Ovary (tissue), 9 donors: ENCODE data around the gene ASXL2. TPM values are rescaled to one million over a fixed set of nuclear protein-coding genes. Genes with fewer than 3 reads are reported as not detected.
"Not testable (repeated sequence)": the region's sequence is repeated elsewhere in the genome, so short reads cannot be mapped to it uniquely, and the experiment has no call there.

ENCODE experiments used
- DNase-seq, 5 donors: peaks; one replicate each; pipeline ENCODE4 v3.0.0-alpha.2; 2019 to 2020
- H3K27ac ChIP-seq, 2 donors: fragments of 200-600 bp; one replicate each; pipeline versions ENCODE4 v1.5.1 to v1.8.0; 2019 to 2022
- H3K27me3 ChIP-seq: fragments of 200-600 bp; one replicate; pipeline ENCODE4 v1.8.0; 2022
- H3K36me3 ChIP-seq: fragments of 200-600 bp; sonication (generic); one replicate; pipeline ENCODE4 v1.5.1; 2019
- H3K4me1 ChIP-seq: one replicate; pipeline ENCODE4 v1.8.1; 2013; ENCODE audit warnings: mild to moderate bottlenecking, moderate library complexity; ENCODE audit not compliant: insufficient read depth
- H3K4me3 ChIP-seq: fragments of 200-600 bp; sonication (generic); one replicate; pipeline ENCODE4 v1.5.1; 2017
- H3K9me3 ChIP-seq, 2 donors: fragments of 200-600 bp in 1 of 2; sonication (generic) in 1 of 2; one replicate each; pipeline versions ENCODE4 v1.5.1 to v1.8.1; 2013 to 2019; ENCODE audit warnings: mild to moderate bottlenecking in 1 of 2, moderate library complexity in 1 of 2
- CTCF ChIP-seq, 3 donors: fragments of 450-650 bp in 2 of 3; fragments of 200-600 bp in 1 of 3; IDR thresholded peaks; one replicate each; pipeline versions ENCODE4 v1.5.1 to v1.8.0; 2016 to 2022; ENCODE audit warnings: antibody characterized with exemption in 3 of 3, mild to moderate bottlenecking in 1 of 3
- EP300 ChIP-seq: sonication (generic); formaldehyde crosslinking; IDR thresholded peaks from one replicate; pipeline ENCODE4 v1.6.1; 2017; ENCODE audit warnings: antibody characterized with exemption
- POLR2A ChIP-seq: fragments of 450-650 bp; IDR thresholded peaks from one replicate; pipeline ENCODE4 v1.6.1; 2017; ENCODE audit warnings: antibody characterized with exemption, mild to moderate bottlenecking, moderate library complexity
- WGBS, 3 donors: extraction: QIAGEN DNeasy Blood & Tissue Kit in 1 of 3; methylation state at CpG; one replicate each; pipeline versions ENCODE4 v1.1.5 to v1.1.7; 2013 to 2017; 5-methylcytosine and 5-hydroxymethylcytosine counted together
- intact Hi-C, 4 donors: fragments of 100-400 bp; cut with DNase I; formaldehyde crosslinking; loops; one replicate each; pipeline versions ENCODE4 v1.11.0 to v1.15.1; 2022 to 2023
- polyA plus RNA-seq, 2 donors: library from polyadenylated mRNA; stranded (reverse); fragments of 200-250 nt in 1 of 2; fragments of 350-450 nt in 1 of 2; fragmentation: Illumina TruSeq in 1 of 2; extraction: RNeasy Lipid Tissue Mini Kit (QIAGEN cat#74804) in 1 of 2; gene quantifications; one replicate each; pipeline ENCODE4 v1.2.3, GENCODE V29; 2013 to 2014
- total RNA-seq, 7 donors: library from RNA; depleted of rRNA in 2 of 7; stranded (reverse); fragments of >200 nt in 2 of 7; fragmentation: NEBNext Ultra II Directional in 3 of 7; extraction: Animal tissue kit (Norgen Biotek cat#: 25700) in 3 of 7; gene quantifications; one replicate each; pipeline versions ENCODE4 v1.1.0 to v1.2.4, GENCODE V29; 2016 to 2023
- donor health status: DM: no; HTN: no; CAD: no; lungs with moderate emphysema.
- donor health status: DM: no; HTN: no; CAD: no.
- donor health status: Bipolar disorder and iron deficiency.
- donor health status: DM: yes; HTN: yes; CAD: no.
- donor health status: DM: no; HTN: no; CAD: no.
- donor health status: DM: yes; HTN: yes; CAD: no.

ASXL2 gene
- total and polyA plus RNA-seq, 9 donors = 3.0 to 25.0 (median 16.4) TPM

DNA sequence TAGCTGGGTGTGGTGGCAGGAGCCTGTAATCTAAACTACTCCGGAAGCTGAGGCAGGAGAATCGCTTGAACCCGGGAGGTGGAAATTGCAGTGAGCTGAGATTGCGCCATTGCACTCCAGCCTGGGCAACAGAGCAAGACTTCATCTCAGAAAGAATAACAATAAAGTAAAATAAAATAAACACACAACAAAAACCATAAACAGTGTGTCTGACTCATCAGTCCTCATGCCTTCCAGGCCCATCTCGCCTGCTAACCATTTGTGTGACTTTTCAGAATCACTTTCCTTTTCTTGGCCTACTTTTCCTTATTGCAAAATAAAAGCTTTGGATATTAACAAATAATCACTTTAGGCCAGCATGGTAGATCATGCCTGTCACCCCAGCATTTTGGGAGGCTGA is 42.0 kb upstream of the ASXL2 start:
- WGBS, 3 donors = 61 to 89% (median 65%) methylated on average over 5 of the region's 5 CpGs
- DNase-seq = no peak
- Histone ChIP-seq H3K27ac (no peak overlapping the region), H3K4me1 (no peaks in the 10 kb centered on the region), H3K4me3 (no peak overlapping the region), H3K27me3 (no peaks in the 10 kb centered on the region), H3K9me3 (no peaks in the 10 kb centered on the region), H3K36me3 (no peaks in the 10 kb centered on the region)
- intact Hi-C loops = no loop called here
- TF ChIP-seq EP300 (no peak), CTCF (IDR thresholded peaks at IDR 0.05) (no peak), POLR2A (no peak)

DNA sequence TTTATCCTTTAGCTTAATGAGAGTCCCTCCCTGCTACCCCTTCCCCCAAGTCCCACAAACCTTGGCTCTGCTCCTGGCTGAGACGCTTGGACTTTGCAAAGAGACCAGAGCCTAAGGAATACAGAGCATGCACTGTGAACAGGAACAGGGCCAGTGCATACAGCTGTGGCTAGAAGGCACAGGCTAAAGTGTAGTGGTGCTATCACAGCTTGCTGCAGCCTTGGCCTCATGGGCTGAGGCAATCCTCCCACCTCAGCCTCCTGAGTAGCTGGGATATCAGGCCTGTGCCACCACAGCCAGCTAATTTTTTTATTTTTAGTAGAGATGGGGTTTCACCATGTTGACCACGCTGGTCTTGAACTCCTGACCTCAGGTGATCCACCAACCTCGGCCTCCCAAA is 39.5 kb upstream of the ASXL2 start:
- TF ChIP-seq POLR2A (no peak), EP300 (no peak), CTCF (IDR thresholded peaks at IDR 0.05) (no peak)
- Histone ChIP-seq H3K4me1 (no peaks in the 10 kb centered on the region), H3K27me3 (no peaks in the 10 kb centered on the region), H3K27ac (no peak overlapping the region), H3K36me3 (no peaks in the 10 kb centered on the region), H3K9me3 (no peaks in the 10 kb centered on the region), H3K4me3 (no peak overlapping the region)
- 70 to 80% (median 71%) methylated on average over 3 of the region's 3 CpGs for WGBS, 3 donors
- intact Hi-C loops = no loop called here
- no peak for DNase-seq

DNA sequence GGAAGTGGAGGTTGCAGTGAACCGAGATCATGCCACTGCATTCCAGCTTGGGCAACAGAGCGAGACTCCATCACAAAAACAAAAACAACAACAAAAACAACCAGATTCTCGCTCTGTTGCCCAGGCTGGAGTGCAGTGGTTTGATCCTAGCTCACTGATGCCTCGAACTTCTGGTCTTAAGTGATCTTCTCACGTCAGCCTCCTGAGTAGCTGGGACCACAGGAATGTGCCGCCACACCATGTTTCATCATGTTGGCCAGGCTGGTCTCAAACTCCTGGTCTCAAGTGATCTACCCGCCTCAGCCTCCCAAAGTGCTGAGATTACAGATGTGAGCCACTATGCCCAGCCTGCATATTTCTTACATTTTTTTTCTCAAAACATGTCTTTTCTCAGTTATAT is 39.1 kb upstream of the ASXL2 start:
- H3K4me1 ChIP-seq, H3K27me3 ChIP-seq, intact Hi-C loops, H3K4me3 ChIP-seq, H3K36me3 ChIP-seq, H3K9me3 ChIP-seq, H3K27ac ChIP-seq, DNase-seq: not testable (repeated sequence)
- whole genome bisulfite sequencing, 3 donors = 78 to 79% (median 79%) methylated on average over 7 of the region's 7 CpGs

GRCh38 chr2:25915944-25916772 is 37.9 kb upstream of the ASXL2 start:
- intact Hi-C loops, H3K27me3 ChIP-seq, H3K27ac ChIP-seq, DNase-seq, H3K4me3 ChIP-seq, H3K36me3 ChIP-seq, H3K9me3 ChIP-seq, H3K4me1 ChIP-seq: not testable (repeated sequence)
- WGBS, 3 donors = 68 to 73% (median 73%) methylated on average over 16 of the region's 16 CpGs

GRCh38 chr2:25915411-25915810 is 37.1 kb upstream of the ASXL2 start:
- H3K27me3 ChIP-seq, H3K36me3 ChIP-seq, DNase-seq, H3K4me3 ChIP-seq, H3K9me3 ChIP-seq, H3K27ac ChIP-seq, H3K4me1 ChIP-seq, intact Hi-C loops: not testable (repeated sequence)
- 92 to 96% (median 93%) methylated on average over 19 to 33 of the region's 33 CpGs for WGBS, 3 donors

DNA sequence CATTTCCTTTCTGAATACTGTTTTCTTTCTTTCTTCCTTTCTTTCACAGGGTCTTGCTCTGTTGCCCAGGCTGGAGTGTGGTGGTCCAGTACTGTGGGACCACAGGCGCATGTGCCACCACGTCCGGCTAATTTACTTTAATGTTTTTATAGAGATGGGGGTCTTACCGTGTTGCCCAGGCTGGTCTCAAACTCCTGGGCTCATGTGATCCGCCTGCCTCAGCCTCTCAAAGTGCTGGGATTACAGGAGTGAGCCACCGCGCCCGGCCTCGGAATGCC is 35.3 kb upstream of the ASXL2 start:
- DNase-seq, H3K4me1 ChIP-seq, H3K36me3 ChIP-seq, intact Hi-C loops, H3K9me3 ChIP-seq, H3K27me3 ChIP-seq, H3K27ac ChIP-seq, H3K4me3 ChIP-seq: not testable (repeated sequence)
- WGBS, 3 donors = 81 to 84% (median 84%) methylated on average over 9 of the region's 9 CpGs
